ENCODE data around the gene ZNF217. TPM values are rescaled to one million over a fixed set of nuclear protein-coding genes. Genes with fewer than 3 reads are reported as not detected.

Gene ZNF217
- total RNA-seq, 2 experiments from 2014 or later = 83.5 to 87.4 TPM

DNA sequence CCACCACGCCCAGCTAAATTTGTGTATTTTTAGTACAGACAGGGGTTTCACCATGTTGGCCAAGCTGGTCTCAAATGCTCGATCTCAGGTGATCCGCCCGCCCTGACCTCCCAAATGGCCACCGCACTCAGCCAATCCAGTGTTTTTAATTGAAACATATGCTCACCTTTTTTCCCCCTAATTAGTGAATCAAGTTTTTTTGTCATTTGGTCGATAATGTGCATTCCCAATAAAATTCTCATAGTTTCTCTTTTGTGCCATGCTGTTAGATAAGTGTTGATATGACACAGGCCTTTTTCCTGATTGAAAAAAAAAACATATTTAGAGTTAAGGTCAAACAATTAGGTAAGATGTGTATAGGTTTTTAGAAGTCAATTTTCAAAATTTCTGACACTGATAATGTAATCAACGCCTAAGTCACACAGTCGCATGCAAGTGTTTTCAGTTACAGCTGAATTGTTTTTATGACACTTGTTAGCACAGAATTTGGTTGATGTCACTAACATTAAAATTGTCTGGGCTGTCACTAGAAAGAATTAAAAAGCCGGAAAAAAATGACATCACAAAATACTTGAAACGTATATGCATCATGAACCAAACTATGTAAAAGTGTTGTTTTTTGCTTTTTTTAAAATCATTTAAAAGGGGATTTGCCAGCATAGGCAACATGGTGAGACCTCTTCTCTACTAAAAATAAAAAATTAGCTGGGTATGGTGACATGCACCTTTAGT is 21.9 kb downstream of the ZNF217 start:
- no peaks in the 10 kb centered on the region for H3K9me3 Mint-ChIP-seq
- DNase-seq (no peak), ATAC-seq (ENCODE audit: poor library complexity) (no peak)
- H3K27ac Mint-ChIP-seq = peak overlapping the region; percentile 74
- Histone ChIP-seq H3K4me3 (ENCODE audit: low read length) (no peak overlapping the region), H3K27me3 (ENCODE audit: control insufficient read depth in 1 of 2, insufficient read depth in 2 of 2, low read length in 2 of 2) (no peaks in the 10 kb centered on the region), H3K27ac (ENCODE audit: low read depth in 1 of 2, low read length in 2 of 2) (peak overlapping the region in 1 of 2 donors; percentile 0), H3K36me3 (ENCODE audit: insufficient read depth, low read length) (peaks cover 97% of the 10 kb centered on the region), H3K9me3 (ENCODE audit: control insufficient read depth in 1 of 2, insufficient read depth in 1 of 2, low read length in 2 of 2) (no peaks in the 10 kb centered on the region), H3K4me1 (ENCODE audit: insufficient read depth, low read length) (peaks cover 41% of the 10 kb centered on the region)
- POLR2A ChIA-PET = no interaction called here
- H3K36me3 Mint-ChIP-seq (ENCODE audit: low read depth) = peaks cover 97% of the 10 kb centered on the region
- intact Hi-C loops (cut with DNase I, micrococcal nuclease) = loop anchor here in 1 of 2 experiments (10.0 kb wide), 2 partner anchors 493 to 623 kb away; no protein-coding TSS in a partner anchor
- CTCF ChIA-PET = no interaction called here
- peaks cover 66% of the 10 kb centered on the region for H3K4me1 Mint-ChIP-seq (ENCODE audit: low read depth)
- TF ChIP-seq, protein P1, sequence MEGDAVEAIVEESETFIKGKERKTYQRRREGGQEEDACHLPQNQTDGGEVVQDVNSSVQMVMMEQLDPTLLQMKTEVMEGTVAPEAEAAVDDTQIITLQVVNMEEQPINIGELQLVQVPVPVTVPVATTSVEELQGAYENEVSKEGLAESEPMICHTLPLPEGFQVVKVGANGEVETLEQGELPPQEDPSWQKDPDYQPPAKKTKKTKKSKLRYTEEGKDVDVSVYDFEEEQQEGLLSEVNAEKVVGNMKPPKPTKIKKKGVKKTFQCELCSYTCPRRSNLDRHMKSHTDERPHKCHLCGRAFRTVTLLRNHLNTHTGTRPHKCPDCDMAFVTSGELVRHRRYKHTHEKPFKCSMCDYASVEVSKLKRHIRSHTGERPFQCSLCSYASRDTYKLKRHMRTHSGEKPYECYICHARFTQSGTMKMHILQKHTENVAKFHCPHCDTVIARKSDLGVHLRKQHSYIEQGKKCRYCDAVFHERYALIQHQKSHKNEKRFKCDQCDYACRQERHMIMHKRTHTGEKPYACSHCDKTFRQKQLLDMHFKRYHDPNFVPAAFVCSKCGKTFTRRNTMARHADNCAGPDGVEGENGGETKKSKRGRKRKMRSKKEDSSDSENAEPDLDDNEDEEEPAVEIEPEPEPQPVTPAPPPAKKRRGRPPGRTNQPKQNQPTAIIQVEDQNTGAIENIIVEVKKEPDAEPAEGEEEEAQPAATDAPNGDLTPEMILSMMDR (IDR thresholded peaks at IDR 0.05) = no peak
- H3K4me3 Mint-ChIP-seq = no peak overlapping the region
- H3K27me3 Mint-ChIP-seq = no peaks in the 10 kb centered on the region

DNA sequence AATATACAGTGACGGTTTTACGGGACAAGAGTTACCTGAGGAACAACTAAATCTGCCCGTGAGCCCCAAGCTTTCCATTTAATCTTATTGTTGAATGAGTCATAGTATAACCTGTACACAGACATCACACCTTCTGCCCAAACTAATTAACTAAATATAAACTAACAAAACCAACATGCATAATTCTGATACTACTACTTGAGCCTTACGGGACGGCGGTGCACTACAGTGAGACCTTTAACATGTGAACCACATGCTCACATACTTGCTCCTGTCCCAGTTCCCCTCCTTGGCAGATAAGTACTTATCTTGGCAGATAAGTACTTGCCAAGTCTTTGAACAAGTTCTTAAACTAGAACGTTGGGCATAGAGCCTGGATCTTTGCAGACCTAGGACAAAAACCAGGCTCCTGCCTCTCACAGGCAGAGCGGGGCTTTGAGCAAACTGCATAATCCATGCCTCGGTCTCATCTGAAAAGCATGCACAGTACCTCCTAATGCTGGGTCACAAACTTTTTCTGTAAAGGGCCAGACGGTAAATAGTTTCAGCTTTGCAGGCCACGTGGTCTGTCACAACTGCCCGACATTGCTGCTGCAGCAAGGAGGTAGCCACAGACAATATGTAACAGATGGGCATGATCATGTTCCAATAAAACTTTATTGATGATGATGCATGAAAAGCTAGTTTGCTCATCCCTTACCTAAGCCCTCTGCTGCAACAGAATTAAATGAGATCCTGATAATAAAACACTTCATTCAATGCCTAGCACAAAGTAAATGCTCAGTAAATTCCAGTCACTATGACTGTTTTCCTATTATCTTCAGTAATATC is 23.0 kb downstream of the ZNF217 start:
- H3K4me1 ChIP-seq (ENCODE audit: insufficient read depth, low read length) = peaks cover 31% of the 10 kb centered on the region
- no peak overlapping the region for H3K4me3 Mint-ChIP-seq
- intact Hi-C loops (cut with DNase I, micrococcal nuclease) = loop anchor here in 1 of 2 experiments (10.0 kb wide), 2 partner anchors 494 to 624 kb away; no protein-coding TSS in a partner anchor
- H3K27ac Mint-ChIP-seq = peak overlapping the region; percentile 74
- CTCF ChIA-PET = no interaction called here
- peaks cover 97% of the 10 kb centered on the region for H3K36me3 ChIP-seq (ENCODE audit: insufficient read depth, low read length)
- POLR2A ChIA-PET = no interaction called here
- TF ChIP-seq, protein P1 (IDR thresholded peaks at IDR 0.05) = no peak
- H3K27me3 Mint-ChIP-seq = no peaks in the 10 kb centered on the region
- H3K9me3 ChIP-seq (ENCODE audit: control insufficient read depth in 1 of 2, insufficient read depth in 1 of 2, low read length in 2 of 2) = no peaks in the 10 kb centered on the region
- peaks cover 56% of the 10 kb centered on the region for H3K4me1 Mint-ChIP-seq (ENCODE audit: low read depth)
- ATAC-seq (ENCODE audit: poor library complexity) = no peak
- H3K4me3 ChIP-seq (ENCODE audit: low read length) = no peak overlapping the region
- H3K27me3 ChIP-seq (ENCODE audit: control insufficient read depth in 1 of 2, insufficient read depth in 2 of 2, low read length in 2 of 2) = no peaks in the 10 kb centered on the region
- H3K27ac ChIP-seq (ENCODE audit: low read depth in 1 of 2, low read length in 2 of 2) = peak overlapping the region in 1 of 2 donors; percentile 13
- peaks cover 92% of the 10 kb centered on the region for H3K36me3 Mint-ChIP-seq (ENCODE audit: low read depth)
- no peak for DNase-seq
- no peaks in the 10 kb centered on the region for H3K9me3 Mint-ChIP-seq

DNA sequence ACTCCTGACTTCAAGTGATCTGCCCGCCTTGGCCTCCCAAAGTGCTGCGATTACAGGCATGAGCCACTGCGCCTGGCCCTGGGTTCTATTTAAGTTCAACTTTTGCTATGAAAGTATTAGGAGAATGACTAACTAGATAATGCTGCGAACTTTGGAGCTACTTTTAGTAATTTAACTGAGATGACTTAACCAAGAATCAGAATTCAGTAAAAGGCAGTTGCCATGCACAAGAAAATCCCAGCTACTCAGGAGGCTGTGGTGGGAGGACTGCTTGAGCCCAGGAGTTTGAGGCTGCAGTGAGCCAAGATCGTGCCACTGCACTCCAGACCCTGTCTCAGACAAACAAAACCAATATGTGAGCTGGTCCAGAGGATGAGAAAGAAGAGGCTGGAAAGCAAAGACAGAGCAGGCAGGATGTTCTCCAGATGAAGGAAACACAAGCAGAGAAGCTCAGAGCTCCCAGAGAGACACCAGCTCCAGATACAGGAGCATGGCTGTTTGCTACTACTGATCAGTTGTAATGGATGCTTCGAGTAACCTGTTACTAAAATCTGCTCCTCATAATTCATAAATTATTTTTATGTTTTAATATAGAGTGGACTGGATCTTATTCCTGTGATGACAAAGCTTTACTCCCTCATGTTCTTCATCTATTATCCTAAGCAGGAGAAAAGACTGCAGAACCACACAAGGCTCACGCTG is 23.9 kb downstream of the ZNF217 start:
- H3K36me3 ChIP-seq (ENCODE audit: insufficient read depth, low read length) = peaks cover 94% of the 10 kb centered on the region
- CTCF ChIA-PET = interaction anchor here (1.1 kb wide), 1 partner anchor 9 kb away, joined by 3 read pairs; no protein-coding TSS in a partner anchor
- DNase-seq (no peak), ATAC-seq (ENCODE audit: poor library complexity) (no peak)
- H3K27me3 ChIP-seq (ENCODE audit: control insufficient read depth in 1 of 2, insufficient read depth in 2 of 2, low read length in 2 of 2) = no peaks in the 10 kb centered on the region
- TF ChIP-seq, protein P1 (IDR thresholded peaks at IDR 0.05) = no peak
- POLR2A ChIA-PET = interaction anchor here (1.5 kb wide), 1 partner anchor 12 kb away, joined by 5 read pairs; no protein-coding TSS in a partner anchor
- H3K27ac ChIP-seq (ENCODE audit: low read depth in 1 of 2, low read length in 2 of 2) = peak overlapping the region in 1 of 2 donors; percentile 13
- Mint-ChIP-seq H3K4me3 (no peak overlapping the region), H3K27me3 (no peaks in the 10 kb centered on the region), H3K4me1 (ENCODE audit: low read depth) (peaks cover 47% of the 10 kb centered on the region), H3K27ac (peak overlapping the region; percentile 36), H3K36me3 (ENCODE audit: low read depth) (peaks cover 89% of the 10 kb centered on the region), H3K9me3 (no peaks in the 10 kb centered on the region)
- no peaks in the 10 kb centered on the region for H3K9me3 ChIP-seq (ENCODE audit: control insufficient read depth in 1 of 2, insufficient read depth in 1 of 2, low read length in 2 of 2)
- intact Hi-C loops (cut with DNase I, micrococcal nuclease) = loop anchor here in 1 of 2 experiments (10.0 kb wide), 2 partner anchors 495 to 625 kb away; no protein-coding TSS in a partner anchor
- no peak overlapping the region for H3K4me3 ChIP-seq (ENCODE audit: low read length)
- H3K4me1 ChIP-seq (ENCODE audit: insufficient read depth, low read length) = peaks cover 22% of the 10 kb centered on the region
